SK-N-SH (cell line): ENCODE data around the gene SH3BGRL2. TPM values are rescaled to one million over a fixed set of nuclear protein-coding genes. Genes with fewer than 3 reads are reported as not detected.
"Not testable (repeated sequence)": the region's sequence is repeated elsewhere in the genome, so short reads cannot be mapped to it uniquely, and the experiment has no call there.

Experiments
- CTCF ChIA-PET: fragments of 300-600, 350-600 bp; formaldehyde crosslinking; extraction: SDS; loops from one replicate; lab custom pipeline; 2021; lab: Yijun Ruan, JAX
- POLR2A ChIA-PET: fragments of 350-600 bp; sonication (Branson Sonifier 250); formaldehyde crosslinking; extraction: SDS; loops from one replicate; lab custom pipeline; 2020; ENCODE audit warnings: antibody characterized with exemption, inconsistent platforms; lab: Yijun Ruan, JAX
- DNase-seq: peaks from one replicate; pipeline ENCODE4 v3.0.0; 2012
- H2AFZ ChIP-seq: fragments of 200-600 bp; sonication (generic); 2 replicates; pipeline ENCODE4 v1.8.1; 2016; ENCODE audit warnings: antibody characterized with exemption, mild to moderate bottlenecking, low read depth
- H3F3A ChIP-seq: fragments of 200-600 bp; sonication (generic); replicated peaks from 2 replicates; pipeline ENCODE3; 2016; ENCODE audit warnings: antibody characterized with exemption, mild to moderate bottlenecking; ENCODE audit not compliant: insufficient read depth
- H3K27ac ChIP-seq, 2 experiments: fragments of 200-500 bp in 1 of 2; fragments of 200-600 bp in 1 of 2; sonication (Bioruptor generic) in 1 of 2; sonication (generic), shearing (Covaris generic) in 1 of 2; 2 replicates each; pipeline versions ENCODE4 v1.5.1 to v1.6.1; 2014 to 2016; ENCODE audit warnings: low read depth in 2 of 2, inconsistent platforms in 1 of 2, low read length in 1 of 2, mild to moderate bottlenecking in 1 of 2, mixed read lengths in 1 of 2
- H3K27me3 ChIP-seq: fragments of 200-600 bp; sonication (generic), shearing (Covaris generic); 2 replicates; pipeline ENCODE4 v1.6.1; 2016; ENCODE audit warnings: mixed run types; ENCODE audit not compliant: insufficient read depth
- H3K36me3 ChIP-seq, 2 experiments: fragments of 200-500 bp in 1 of 2; fragments of 200-600 bp in 1 of 2; sonication (Bioruptor generic) in 1 of 2; sonication (generic) in 1 of 2; replicated peaks in 1 of 2; 2 replicates each; pipeline versions ENCODE3 to v1.5.1; 2014 to 2016; ENCODE audit warnings: low read length in 1 of 2, mild to moderate bottlenecking in 1 of 2; ENCODE audit not compliant: insufficient read depth in 2 of 2, control insufficient read depth in 1 of 2
- H3K4me1 ChIP-seq, 2 experiments: fragments of 200-500 bp in 1 of 2; fragments of 200-600 bp in 1 of 2; sonication (Bioruptor generic) in 1 of 2; sonication (generic), shearing (Covaris generic) in 1 of 2; 2 replicates each; pipeline versions ENCODE4 v1.5.1 to v1.6.1; 2014 to 2016; ENCODE audit warnings: low read depth in 1 of 2, low read length in 1 of 2, mixed run types in 1 of 2; ENCODE audit not compliant: insufficient read depth in 2 of 2, control insufficient read depth in 1 of 2
- H3K4me2 ChIP-seq: fragments of 200-600 bp; sonication (generic), shearing (Covaris generic); 2 replicates; pipeline ENCODE4 v1.6.1; 2017; ENCODE audit warnings: mixed run types
- H3K4me3 ChIP-seq, 2 experiments: fragments of 200-500 bp in 1 of 2; fragments of 200-600 bp in 1 of 2; sonication (Bioruptor generic) in 1 of 2; sonication (generic), shearing (Covaris generic) in 1 of 2; 2 replicates each; pipeline versions ENCODE4 v1.5.1 to v1.8.1; 2014 to 2016; ENCODE audit warnings: low read depth in 2 of 2, inconsistent platforms in 1 of 2, low read length in 1 of 2, mild to moderate bottlenecking in 1 of 2, mixed read lengths in 1 of 2, moderate library complexity in 1 of 2
- H3K79me2 ChIP-seq: fragments of 200-600 bp; sonication (generic); 2 replicates; pipeline ENCODE4 v1.8.1; 2017; ENCODE audit warnings: mild to moderate bottlenecking; ENCODE audit not compliant: insufficient read depth
- H3K9ac ChIP-seq: fragments of 200-600 bp; sonication (generic); 2 replicates; pipeline ENCODE4 v1.6.1; 2017; ENCODE audit warnings: mixed run types
- H3K9me2 ChIP-seq: fragments of 200-600 bp; sonication (generic); 2 replicates; pipeline ENCODE4 v1.6.1; 2017; ENCODE audit warnings: mixed run types
- H3K9me3 ChIP-seq: fragments of 200-600 bp; sonication (generic); 2 replicates; pipeline ENCODE4 v1.6.1; 2017; ENCODE audit warnings: mixed run types, mild to moderate bottlenecking, moderate library complexity
- H4K20me1 ChIP-seq: fragments of 200-600 bp; sonication (generic); 2 replicates; pipeline ENCODE4 v1.6.1; 2017; ENCODE audit warnings: mild to moderate bottlenecking, mixed run types; ENCODE audit not compliant: insufficient read depth
- CHD2 ChIP-seq: fragments of 150-350 bp; IDR thresholded peaks from 2 replicates; pipeline ENCODE4 v1.6.1; 2018; ENCODE audit warnings: low read length; ENCODE audit not compliant: partially characterized antibody
- ELF1 ChIP-seq: IDR thresholded peaks from 2 replicates; pipeline ENCODE4 v1.4.0; 2012
- EZH2phosphoT487 ChIP-seq: fragments of 200-600 bp; sonication (generic); IDR thresholded peaks from 2 replicates; pipeline ENCODE4 v1.6.1; 2017; ENCODE audit warnings: low read depth, mixed run types, mild to moderate bottlenecking, antibody characterized with exemption, moderate library complexity, borderline replicate concordance
- FOSL2 ChIP-seq: IDR thresholded peaks from 2 replicates; pipeline ENCODE4 v1.4.0; 2012; ENCODE audit warnings: low read depth, mild to moderate bottlenecking, moderate library complexity, borderline replicate concordance
- FOXJ3 ChIP-seq: sonication (generic); formaldehyde crosslinking; IDR thresholded peaks from 2 replicates; pipeline ENCODE4 v1.5.1; 2020; ENCODE audit warnings: mild to moderate bottlenecking, missing genetic modification reagents
- FOXM1 ChIP-seq: IDR thresholded peaks from 2 replicates; pipeline ENCODE4 v1.4.0; 2012; ENCODE audit warnings: low read depth, mild to moderate bottlenecking
- GABPA ChIP-seq: IDR thresholded peaks from 2 replicates; pipeline ENCODE4 v1.4.0; 2012; ENCODE audit warnings: low read depth, mild to moderate bottlenecking
- GATA2 ChIP-seq: sonication (generic); formaldehyde crosslinking; IDR thresholded peaks from 2 replicates; pipeline ENCODE4 v1.5.0; 2020; ENCODE audit warnings: mild to moderate bottlenecking, missing genetic modification reagents
- MEF2A ChIP-seq: IDR thresholded peaks from 2 replicates; pipeline ENCODE4 v1.4.0; 2012; ENCODE audit warnings: low read depth, borderline replicate concordance
- POLR2AphosphoS5 ChIP-seq: IDR thresholded peaks from 2 replicates; pipeline ENCODE4 v1.6.1; 2012; ENCODE audit warnings: low read depth, low read length
- SIN3A ChIP-seq: IDR thresholded peaks from 2 replicates; pipeline ENCODE4 v1.6.1; 2012; ENCODE audit warnings: low read depth, mild to moderate bottlenecking, low read length, moderate library complexity, borderline replicate concordance
- SMC3 ChIP-seq: IDR thresholded peaks from 2 replicates; pipeline ENCODE4 v1.6.1; 2012; ENCODE audit warnings: low read depth, low read length, improper control_type of control experiment
- TAF1 ChIP-seq: IDR thresholded peaks from 2 replicates; pipeline ENCODE4 v1.6.1; 2012; ENCODE audit warnings: low read depth, mild to moderate bottlenecking, low read length, moderate library complexity, borderline replicate concordance
- TEAD4 ChIP-seq: IDR thresholded peaks from 2 replicates; pipeline ENCODE4 v1.4.0; 2012; ENCODE audit warnings: mild to moderate bottlenecking, borderline replicate concordance; ENCODE audit not compliant: insufficient read depth
- WGBS: methylation state at CpG from one replicate; pipeline ENCODE4 v1.1.6; 2017; ENCODE audit warnings: low lambda C conversion rate; 5-methylcytosine and 5-hydroxymethylcytosine counted together
- polyA plus RNA-seq, 3 experiments: library from polyadenylated mRNA; depleted of rRNA; stranded (reverse); fragments of >200 nt; gene quantifications; 2 replicates each; pipeline ENCODE4 v1.2.3, GENCODE V29; 2012
- TF ChIP-seq, protein P1 (sequence below): fragments of 150-350 bp; IDR thresholded peaks from 2 replicates; pipeline ENCODE4 v1.6.1; 2017; ENCODE audit warnings: antibody characterized with exemption, low read length, low read depth, borderline replicate concordance
- TF ChIP-seq, protein P2 (sequence below): fragments of 150-350 bp; IDR thresholded peaks from 2 replicates; pipeline ENCODE4 v1.6.1; 2016; ENCODE audit warnings: mild to moderate bottlenecking, low read depth, low read length

SH3BGRL2 gene
- polyA plus RNA-seq, 1 of the 3 experiments (the other 2 are of a cell fraction), result 1.4 TPM

DNA sequence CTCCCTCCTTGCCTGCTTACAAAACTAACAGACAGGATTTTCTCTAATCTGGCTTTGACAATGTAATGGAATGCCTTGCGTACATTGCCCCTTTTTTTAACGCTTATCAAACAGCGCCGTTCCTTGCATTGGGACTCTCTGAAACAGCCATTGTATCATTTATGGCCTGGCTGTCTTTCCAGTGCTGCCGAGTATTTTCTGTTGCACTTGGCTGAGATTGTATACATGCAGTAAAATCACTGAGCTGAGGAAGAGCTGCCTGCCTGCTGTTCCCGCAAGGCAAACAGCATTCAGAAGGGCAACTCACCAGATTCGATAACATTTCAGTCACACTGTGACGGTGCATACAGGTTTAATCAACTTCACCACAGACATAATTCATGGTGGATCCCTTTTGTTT, 106.0 kb downstream of the SH3BGRL2 start:
- no peaks in the 10 kb centered on the region for H4K20me1 ChIP-seq
- no peak overlapping the region for H3K27ac ChIP-seq
- no peaks in the 10 kb centered on the region for H3K9me2 ChIP-seq
- no peak overlapping the region; a peak in 2 of 4 replicates for H3K4me3 ChIP-seq
- WGBS, result 44% methylated on average over 8 of the region's 8 CpGs
- peak; percentile 6 for DNase-seq
- H3K4me1 ChIP-seq, result no peaks in the 10 kb centered on the region; a peak in 1 of 4 replicates
- H3K79me2 ChIP-seq, result no peaks in the 10 kb centered on the region
- no peaks in the 10 kb centered on the region for H3K9me3 ChIP-seq
- TF ChIP-seq SIN3A, result no peak
- TF ChIP-seq TEAD4, result no peak
- TF ChIP-seq, protein P1, sequence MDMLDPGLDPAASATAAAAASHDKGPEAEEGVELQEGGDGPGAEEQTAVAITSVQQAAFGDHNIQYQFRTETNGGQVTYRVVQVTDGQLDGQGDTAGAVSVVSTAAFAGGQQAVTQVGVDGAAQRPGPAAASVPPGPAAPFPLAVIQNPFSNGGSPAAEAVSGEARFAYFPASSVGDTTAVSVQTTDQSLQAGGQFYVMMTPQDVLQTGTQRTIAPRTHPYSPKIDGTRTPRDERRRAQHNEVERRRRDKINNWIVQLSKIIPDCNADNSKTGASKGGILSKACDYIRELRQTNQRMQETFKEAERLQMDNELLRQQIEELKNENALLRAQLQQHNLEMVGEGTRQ, result no peak
- no peak for TF ChIP-seq FOXJ3 (CRISPR knock-in tag)
- TF ChIP-seq MEF2A, result no peak
- no peak for TF ChIP-seq POLR2AphosphoS5
- no peak for TF ChIP-seq ELF1
- no peak for TF ChIP-seq SMC3
- TF ChIP-seq, all 33 proteins: peak for 0
- H3F3A ChIP-seq, result no peaks in the 10 kb centered on the region
- ChIA-PET POLR2A (no interaction called here), CTCF (interaction anchor here (0.9 kb wide), 1 partner anchor 132 kb away, joined by 3 read pairs; no protein-coding TSS in a partner anchor)
- H2AFZ ChIP-seq, result peak overlapping the region; percentile 60; the same call in 1 of the 2 replicates
- H3K27me3 ChIP-seq, result no peaks in the 10 kb centered on the region
- no peaks in the 10 kb centered on the region for H3K36me3 ChIP-seq
- H3K9ac ChIP-seq, result no peak overlapping the region
- H3K4me2 ChIP-seq, result 0 out of 2 replicates have a peak overlapping the region, but pooled peaks have one; percentile 3

DNA sequence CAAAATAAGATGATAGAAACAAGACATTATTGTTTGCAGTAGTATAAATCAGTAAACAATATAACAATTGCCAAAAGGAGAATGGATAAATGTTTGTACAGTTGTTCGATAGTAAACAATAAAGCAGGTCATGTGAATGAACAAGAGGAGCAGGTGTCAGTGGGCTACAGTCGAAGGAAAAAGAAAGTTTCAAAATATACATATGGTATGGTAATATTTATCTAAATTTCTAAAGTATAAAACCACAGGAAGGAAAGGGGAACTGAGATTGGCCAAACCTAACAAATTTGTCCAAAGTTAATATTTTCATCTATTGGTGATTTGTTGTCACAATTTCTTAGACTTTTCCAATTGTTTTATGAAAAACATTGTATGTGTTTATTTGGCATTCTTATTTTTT, 110.9 kb downstream of the SH3BGRL2 start:
- Histone ChIP-seq H3K4me1 (no peaks in the 10 kb centered on the region; a peak in 1 of 4 replicates), H3K36me3 (no peaks in the 10 kb centered on the region), H3K79me2 (no peaks in the 10 kb centered on the region), H3K4me3 (no peak overlapping the region), H4K20me1 (no peaks in the 10 kb centered on the region), H3K9me3 (no peaks in the 10 kb centered on the region), H3F3A (no peaks in the 10 kb centered on the region), H3K27me3 (no peaks in the 10 kb centered on the region), H2AFZ (no peak overlapping the region), H3K4me2 (no peak overlapping the region), H3K9me2 (no peaks in the 10 kb centered on the region), H3K9ac (no peak overlapping the region), H3K27ac (no peak overlapping the region)
- DNase-seq, result no peak
- 60% methylated on average over 2 of the region's 2 CpGs for WGBS
- CTCF ChIA-PET, result interaction anchor here (1.0 kb wide), 1 partner anchor 28 kb away, joined by 6 read pairs; no protein-coding TSS in a partner anchor
- TF ChIP-seq CHD2, result no peak
- no peak for TF ChIP-seq TAF1
- TF ChIP-seq FOXM1, result no peak
- TF ChIP-seq GABPA, result no peak
- no peak for TF ChIP-seq EZH2phosphoT487
- no peak for TF ChIP-seq SMC3
- no peak for TF ChIP-seq FOSL2
- TF ChIP-seq, protein P2, sequence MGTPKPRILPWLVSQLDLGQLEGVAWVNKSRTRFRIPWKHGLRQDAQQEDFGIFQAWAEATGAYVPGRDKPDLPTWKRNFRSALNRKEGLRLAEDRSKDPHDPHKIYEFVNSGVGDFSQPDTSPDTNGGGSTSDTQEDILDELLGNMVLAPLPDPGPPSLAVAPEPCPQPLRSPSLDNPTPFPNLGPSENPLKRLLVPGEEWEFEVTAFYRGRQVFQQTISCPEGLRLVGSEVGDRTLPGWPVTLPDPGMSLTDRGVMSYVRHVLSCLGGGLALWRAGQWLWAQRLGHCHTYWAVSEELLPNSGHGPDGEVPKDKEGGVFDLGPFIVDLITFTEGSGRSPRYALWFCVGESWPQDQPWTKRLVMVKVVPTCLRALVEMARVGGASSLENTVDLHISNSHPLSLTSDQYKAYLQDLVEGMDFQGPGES, result no peak
- no peak for TF ChIP-seq GATA2
- TF ChIP-seq SIN3A, result no peak
- POLR2A ChIA-PET, result no interaction called here

DNA sequence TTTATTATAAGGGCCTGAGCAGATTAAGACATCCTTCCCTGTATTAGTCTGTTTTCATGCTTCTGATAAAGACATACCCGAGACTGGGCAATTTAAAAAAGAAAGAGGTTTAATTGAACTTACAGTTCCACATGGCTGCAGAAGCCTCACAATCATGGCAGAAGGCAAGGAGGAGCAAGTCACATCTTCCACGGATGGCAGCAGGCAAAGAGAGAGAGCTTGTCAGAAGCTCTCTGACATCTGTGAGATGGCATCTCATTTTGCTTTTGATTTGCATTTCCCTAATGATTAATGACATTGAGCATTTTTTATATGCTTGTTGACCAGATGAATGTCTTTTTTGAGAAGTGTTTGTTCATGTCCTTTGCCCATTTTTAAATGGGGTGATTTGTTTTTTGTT, 114.2 kb downstream of the SH3BGRL2 start:
- H2AFZ ChIP-seq, POLR2A ChIA-PET, H3K36me3 ChIP-seq, H3K4me2 ChIP-seq, H3K4me3 ChIP-seq, H3K27ac ChIP-seq, H3K9me3 ChIP-seq, H3K9me2 ChIP-seq, H3K4me1 ChIP-seq, H3K79me2 ChIP-seq, H4K20me1 ChIP-seq, H3K27me3 ChIP-seq, DNase-seq, H3F3A ChIP-seq, H3K9ac ChIP-seq: not testable (repeated sequence)
- CTCF ChIA-PET, result interaction anchor here (0.9 kb wide), 1 partner anchor 124 kb away, joined by 3 read pairs; no protein-coding TSS in a partner anchor
- 43% methylated on average over 2 of the region's 2 CpGs for WGBS

DNA sequence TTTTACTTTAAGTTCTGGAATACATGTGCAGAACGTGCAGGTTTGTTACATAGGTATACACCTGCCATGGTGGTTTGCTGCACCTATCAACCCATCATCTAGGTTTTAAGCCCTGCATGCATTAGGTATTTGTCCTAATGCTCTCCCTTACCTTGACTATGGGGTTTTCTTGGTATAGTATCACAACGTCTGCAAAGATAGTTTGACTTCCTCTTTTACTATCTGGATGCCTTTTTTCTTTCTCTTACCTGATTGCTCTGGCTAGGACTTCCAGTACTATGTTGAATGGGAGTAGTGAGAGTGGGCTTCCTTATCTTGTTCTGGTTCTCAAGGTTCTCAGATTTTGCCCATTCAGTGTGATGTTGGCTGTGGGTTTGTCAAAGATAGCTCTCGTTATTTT, 115.2 kb downstream of the SH3BGRL2 start:
- H3K9ac ChIP-seq, H3K27me3 ChIP-seq, H2AFZ ChIP-seq, H3F3A ChIP-seq, H4K20me1 ChIP-seq, POLR2A ChIA-PET, DNase-seq, H3K4me1 ChIP-seq, H3K36me3 ChIP-seq, H3K27ac ChIP-seq, H3K79me2 ChIP-seq, H3K4me2 ChIP-seq, H3K4me3 ChIP-seq, H3K9me3 ChIP-seq, H3K9me2 ChIP-seq: not testable (repeated sequence)
- 37% methylated on average over 3 of the region's 3 CpGs for WGBS
- CTCF ChIA-PET, result interaction anchor here (1.5 kb wide), 1 partner anchor 176 kb away, joined by 4 read pairs; no protein-coding TSS in a partner anchor
